ENCODE measurements around the gene ALDH1B1. TPM values are rescaled to one million over a fixed set of nuclear protein-coding genes. Genes with fewer than 3 reads are reported as not detected.

Gene ALDH1B1
- polyA plus RNA-seq, 1 donor = 40.3 TPM

GRCh38 chr9:38412751-38413150 lies 20.2 kb downstream of the ALDH1B1 start:
- no peak for DNase-seq

GRCh38 chr9:38413283-38413682 lies 20.8 kb downstream of the ALDH1B1 start:
- no peak for DNase-seq

GRCh38 chr9:38414040-38414723 lies 21.7 kb downstream of the ALDH1B1 start:
- no peak for DNase-seq

- no peak for DNase-seq
These were observed 23.4 kb downstream of the ALDH1B1 start for GRCh38 chr9:38415856-38416255.

GRCh38 chr9:38416461-38416860 lies 24.0 kb downstream of the ALDH1B1 start:
- no peak for DNase-seq

GRCh38 chr9:38417003-38417945 lies 24.8 kb downstream of the ALDH1B1 start:
- DNase-seq = no peak

- DNase-seq = no peak
These were observed 25.9 kb downstream of the ALDH1B1 start for GRCh38 chr9:38418366-38418765.

- no peak for DNase-seq
These were observed 26.7 kb downstream of the ALDH1B1 start for GRCh38 chr9:38419181-38419580.

- no peak for DNase-seq
These were observed 29.2 kb downstream of the ALDH1B1 start for GRCh38 chr9:38421498-38422211.

GRCh38 chr9:38422555-38423260 lies 30.2 kb downstream of the ALDH1B1 start:
- no peak for DNase-seq

GRCh38 chr9:38423273-38423972 lies 30.9 kb downstream of the ALDH1B1 start:
- no peak for DNase-seq

GRCh38 chr9:38423973-38424843 lies 31.7 kb downstream of the ALDH1B1 start, which contains the start of gene IGFBPL1:
Gene IGFBPL1 (minus strand): TSS chr9:38424454. CDS start chr9:38424424, 30 bp downstream.
- peak; percentile 24 for DNase-seq

GRCh38 chr9:38424918-38425317 lies 32.4 kb downstream of the ALDH1B1 start:
- DNase-seq = no peak

GRCh38 chr9:38428062-38428461 lies 35.6 kb downstream of the ALDH1B1 start:
- no peak for DNase-seq

GRCh38 chr9:38431116-38431515 lies 38.6 kb downstream of the ALDH1B1 start:
- DNase-seq = no peak

GRCh38 chr9:38432922-38433510 lies 40.5 kb downstream of the ALDH1B1 start:
- no peak for DNase-seq

- no peak for DNase-seq
These were observed 41.9 kb downstream of the ALDH1B1 start for GRCh38 chr9:38434365-38434764.

- no peak for DNase-seq
These were observed 42.4 kb downstream of the ALDH1B1 start for GRCh38 chr9:38434853-38435252.

- DNase-seq = no peak
These were observed 43.0 kb downstream of the ALDH1B1 start for GRCh38 chr9:38435521-38435920.

GRCh38 chr9:38436708-38437107 lies 44.2 kb downstream of the ALDH1B1 start:
- no peak for DNase-seq

Data from left kidney (tissue), 2 donors.